Neural cell (in vitro differentiated cells): ENCODE measurements around the gene FGF12. TPM values are rescaled to one million over a fixed set of nuclear protein-coding genes. Genes with fewer than 3 reads are reported as not detected.

Experiments used
- H2AFZ ChIP-seq: fragments of 200-600, 300-800 bp; sonication (generic), shearing (Covaris generic); 2 replicates; pipeline ENCODE4 v1.6.0; 2014; ENCODE audit warnings: low read depth, mild to moderate bottlenecking, antibody characterized with exemption, low read length, moderate library complexity
- H3F3A ChIP-seq: fragments of 200-600 bp; shearing (Covaris generic); 2 replicates; pipeline ENCODE4 v1.6.1; 2016; ENCODE audit warnings: mild to moderate bottlenecking, moderate library complexity, mixed read lengths, antibody characterized with exemption, low read length; ENCODE audit not compliant: insufficient read depth, poor library complexity, severe bottlenecking
- H3K27ac ChIP-seq: fragments of 200-600, 300-800 bp; sonication (generic), shearing (Covaris generic); 2 replicates; pipeline ENCODE4 v1.5.1; 2014; ENCODE audit warnings: mild to moderate bottlenecking, low read length, moderate library complexity
- H3K27me3 ChIP-seq: fragments of 300-800, 200-600 bp; sonication (generic), shearing (Covaris generic); 2 replicates; pipeline ENCODE4 v1.6.0; 2014; ENCODE audit warnings: mild to moderate bottlenecking, low read depth, low read length, moderate library complexity; ENCODE audit not compliant: insufficient read depth
- H3K36me3 ChIP-seq: fragments of 300-800, 200-600 bp; sonication (generic), shearing (Covaris generic); 2 replicates; pipeline ENCODE4 v1.5.1; 2014; ENCODE audit warnings: mild to moderate bottlenecking, antibody characterized with exemption, low read length, moderate library complexity; ENCODE audit not compliant: insufficient read depth
- H3K4me2 ChIP-seq: fragments of 300-800, 200-600 bp; sonication (generic), shearing (Covaris generic); 2 replicates; pipeline ENCODE4 v1.6.0; 2014; ENCODE audit warnings: mild to moderate bottlenecking, low read length
- H3K4me3 ChIP-seq: fragments of 300-800, 200-600 bp; sonication (generic), shearing (Covaris generic); 2 replicates; pipeline ENCODE4 v1.5.1; 2014; ENCODE audit warnings: mild to moderate bottlenecking, low read length, moderate library complexity
- H3K79me2 ChIP-seq: fragments of 200-600 bp; shearing (Covaris generic); replicated peaks from 2 replicates; pipeline ENCODE4 v1.6.0; 2014; ENCODE audit warnings: mild to moderate bottlenecking, low read length, moderate library complexity; ENCODE audit not compliant: insufficient read depth
- H3K9ac ChIP-seq: fragments of 300-800, 200-600 bp; sonication (generic), shearing (Covaris generic); 2 replicates; pipeline ENCODE4 v1.6.1; 2016; ENCODE audit warnings: mild to moderate bottlenecking, low read length, mixed read lengths
- H3K9me2 ChIP-seq: fragments of 200-600 bp; shearing (Covaris generic); 2 replicates; pipeline ENCODE4 v1.6.1; 2016; ENCODE audit warnings: mild to moderate bottlenecking, low read length, mixed read lengths; ENCODE audit not compliant: insufficient read depth
- H3K9me3 ChIP-seq: fragments of 200-600, 300-800 bp; sonication (generic), shearing (Covaris generic); 2 replicates; pipeline ENCODE4 v1.6.1; 2016; ENCODE audit warnings: mild to moderate bottlenecking, mixed run types, low read length, moderate library complexity, mixed read lengths
- H4K20me1 ChIP-seq: fragments of 200-600 bp; shearing (Covaris generic); 2 replicates; pipeline ENCODE4 v1.6.1; 2016; ENCODE audit warnings: mild to moderate bottlenecking, mixed run types; ENCODE audit not compliant: insufficient read depth
- EP300 ChIP-seq: fragments of 450-650 bp; conservative IDR thresholded peaks from 2 replicates; pipeline ENCODE4 v1.6.1; 2014; ENCODE audit warnings: antibody characterized with exemption, mild to moderate bottlenecking, moderate library complexity; ENCODE audit not compliant: poor library complexity, severe bottlenecking
- EZH2 ChIP-seq: fragments of 200-600, 300-800 bp; shearing (Covaris generic), sonication (generic); IDR thresholded peaks from 2 replicates; pipeline ENCODE4 v1.6.1; 2014; ENCODE audit warnings: antibody characterized with exemption, low read length, borderline replicate concordance, mild to moderate bottlenecking; ENCODE audit not compliant: insufficient read depth, poor library complexity, severe bottlenecking
- MXI1 ChIP-seq: fragments of 450-650 bp; conservative IDR thresholded peaks from 2 replicates; pipeline ENCODE4 v1.6.1; 2014; ENCODE audit warnings: antibody characterized with exemption, mild to moderate bottlenecking; ENCODE audit not compliant: poor library complexity, severe bottlenecking
- POLR2AphosphoS5 ChIP-seq: IDR thresholded peaks from 2 replicates; pipeline ENCODE4 v1.6.1; 2012
- RAD21 ChIP-seq: fragments of 450-650 bp; conservative IDR thresholded peaks from 2 replicates; pipeline ENCODE4 v1.6.1; 2014; ENCODE audit warnings: antibody characterized with exemption, mild to moderate bottlenecking, moderate library complexity
- SMC3 ChIP-seq: fragments of 450-650 bp; conservative IDR thresholded peaks from 2 replicates; pipeline ENCODE4 v1.6.1; 2014; ENCODE audit warnings: antibody characterized with exemption, mild to moderate bottlenecking, moderate library complexity; ENCODE audit not compliant: poor library complexity
- TAF1 ChIP-seq: IDR thresholded peaks from 2 replicates; pipeline ENCODE4 v1.6.1; 2012; ENCODE audit warnings: low read depth
- polyA plus RNA-seq: library from polyadenylated mRNA; depleted of rRNA; stranded (reverse); fragments of >200 nt; gene quantifications from 2 replicates; pipeline ENCODE4 v1.2.3, GENCODE V29; 2014
- TF ChIP-seq, protein P1 (sequence below): IDR thresholded peaks from 2 replicates; pipeline ENCODE4 v1.6.1; 2012; ENCODE audit warnings: borderline replicate concordance
- TF ChIP-seq, protein P2 (sequence below): fragments of 450-650 bp; IDR thresholded peaks from 2 replicates; pipeline ENCODE4 v1.5.1; 2014; ENCODE audit warnings: antibody characterized with exemption, mild to moderate bottlenecking, moderate library complexity; ENCODE audit not compliant: poor library complexity, severe bottlenecking

The FGF12 gene
- polyA plus RNA-seq, 1 donor from 2014 or later: 4.8 TPM

DNA sequence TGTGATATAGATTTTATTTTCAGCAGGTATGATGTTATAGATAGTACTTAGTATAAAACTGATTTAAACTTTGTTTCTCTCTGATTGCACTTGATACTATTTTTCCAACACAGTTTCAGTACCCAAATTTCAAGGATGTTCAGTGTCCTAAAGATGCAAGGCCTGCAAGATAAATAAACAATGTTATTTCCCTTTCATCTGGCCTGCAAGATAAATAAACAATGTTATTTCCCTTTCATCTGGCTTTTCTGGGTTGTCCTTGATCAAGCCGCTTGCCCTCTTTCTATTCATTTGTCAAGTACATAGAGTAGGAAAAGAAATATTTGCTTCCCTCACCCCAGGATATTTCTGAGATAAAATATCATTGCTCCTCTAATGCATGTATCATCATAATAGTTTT is 571.0 kb downstream of the FGF12 start:
- Histone ChIP-seq H2AFZ (no peak overlapping the region), H3K9me3 (no peaks in the 10 kb centered on the region)

DNA sequence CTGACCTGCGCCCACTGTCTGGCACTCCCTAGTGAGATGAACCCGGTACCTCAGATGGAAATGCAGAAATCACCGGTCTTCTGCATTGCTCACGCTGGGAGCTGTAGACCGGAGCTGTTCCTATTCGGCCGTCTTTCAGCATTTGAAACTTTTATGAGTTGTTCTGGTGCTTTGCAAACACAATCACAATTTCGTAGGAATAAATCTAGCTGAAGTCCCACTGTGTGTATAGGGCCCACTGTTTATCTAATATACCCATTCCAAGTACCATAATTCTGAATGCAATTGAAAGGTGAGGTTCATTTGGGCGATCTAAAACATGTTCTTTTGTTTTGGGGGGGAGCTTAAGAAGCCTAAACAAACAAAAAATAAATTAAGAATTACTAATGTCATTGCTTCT is 572.1 kb downstream of the FGF12 start:
- no peak overlapping the region for H3K27ac ChIP-seq
- peaks cover 4% of the 10 kb centered on the region for H3K27me3 ChIP-seq
- H4K20me1 ChIP-seq: no peaks in the 10 kb centered on the region
- peak overlapping the region; percentile 50 for H3K4me3 ChIP-seq
- H2AFZ ChIP-seq: no peak overlapping the region
- H3K4me2 ChIP-seq: no peak overlapping the region
- H3K9ac ChIP-seq: no peak overlapping the region
- no peaks in the 10 kb centered on the region for H3K79me2 ChIP-seq
- no peaks in the 10 kb centered on the region for H3F3A ChIP-seq
- no peaks in the 10 kb centered on the region for H3K9me2 ChIP-seq
- no peaks in the 10 kb centered on the region for H3K36me3 ChIP-seq
- H3K9me3 ChIP-seq: no peaks in the 10 kb centered on the region
- no peak for TF ChIP-seq RAD21
- TF ChIP-seq MXI1: no peak
- no peak for TF ChIP-seq SMC3
- TF ChIP-seq, protein P1, sequence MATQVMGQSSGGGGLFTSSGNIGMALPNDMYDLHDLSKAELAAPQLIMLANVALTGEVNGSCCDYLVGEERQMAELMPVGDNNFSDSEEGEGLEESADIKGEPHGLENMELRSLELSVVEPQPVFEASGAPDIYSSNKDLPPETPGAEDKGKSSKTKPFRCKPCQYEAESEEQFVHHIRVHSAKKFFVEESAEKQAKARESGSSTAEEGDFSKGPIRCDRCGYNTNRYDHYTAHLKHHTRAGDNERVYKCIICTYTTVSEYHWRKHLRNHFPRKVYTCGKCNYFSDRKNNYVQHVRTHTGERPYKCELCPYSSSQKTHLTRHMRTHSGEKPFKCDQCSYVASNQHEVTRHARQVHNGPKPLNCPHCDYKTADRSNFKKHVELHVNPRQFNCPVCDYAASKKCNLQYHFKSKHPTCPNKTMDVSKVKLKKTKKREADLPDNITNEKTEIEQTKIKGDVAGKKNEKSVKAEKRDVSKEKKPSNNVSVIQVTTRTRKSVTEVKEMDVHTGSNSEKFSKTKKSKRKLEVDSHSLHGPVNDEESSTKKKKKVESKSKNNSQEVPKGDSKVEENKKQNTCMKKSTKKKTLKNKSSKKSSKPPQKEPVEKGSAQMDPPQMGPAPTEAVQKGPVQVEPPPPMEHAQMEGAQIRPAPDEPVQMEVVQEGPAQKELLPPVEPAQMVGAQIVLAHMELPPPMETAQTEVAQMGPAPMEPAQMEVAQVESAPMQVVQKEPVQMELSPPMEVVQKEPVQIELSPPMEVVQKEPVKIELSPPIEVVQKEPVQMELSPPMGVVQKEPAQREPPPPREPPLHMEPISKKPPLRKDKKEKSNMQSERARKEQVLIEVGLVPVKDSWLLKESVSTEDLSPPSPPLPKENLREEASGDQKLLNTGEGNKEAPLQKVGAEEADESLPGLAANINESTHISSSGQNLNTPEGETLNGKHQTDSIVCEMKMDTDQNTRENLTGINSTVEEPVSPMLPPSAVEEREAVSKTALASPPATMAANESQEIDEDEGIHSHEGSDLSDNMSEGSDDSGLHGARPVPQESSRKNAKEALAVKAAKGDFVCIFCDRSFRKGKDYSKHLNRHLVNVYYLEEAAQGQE: no peak
- no peak for TF ChIP-seq POLR2AphosphoS5
- TF ChIP-seq, protein P2, sequence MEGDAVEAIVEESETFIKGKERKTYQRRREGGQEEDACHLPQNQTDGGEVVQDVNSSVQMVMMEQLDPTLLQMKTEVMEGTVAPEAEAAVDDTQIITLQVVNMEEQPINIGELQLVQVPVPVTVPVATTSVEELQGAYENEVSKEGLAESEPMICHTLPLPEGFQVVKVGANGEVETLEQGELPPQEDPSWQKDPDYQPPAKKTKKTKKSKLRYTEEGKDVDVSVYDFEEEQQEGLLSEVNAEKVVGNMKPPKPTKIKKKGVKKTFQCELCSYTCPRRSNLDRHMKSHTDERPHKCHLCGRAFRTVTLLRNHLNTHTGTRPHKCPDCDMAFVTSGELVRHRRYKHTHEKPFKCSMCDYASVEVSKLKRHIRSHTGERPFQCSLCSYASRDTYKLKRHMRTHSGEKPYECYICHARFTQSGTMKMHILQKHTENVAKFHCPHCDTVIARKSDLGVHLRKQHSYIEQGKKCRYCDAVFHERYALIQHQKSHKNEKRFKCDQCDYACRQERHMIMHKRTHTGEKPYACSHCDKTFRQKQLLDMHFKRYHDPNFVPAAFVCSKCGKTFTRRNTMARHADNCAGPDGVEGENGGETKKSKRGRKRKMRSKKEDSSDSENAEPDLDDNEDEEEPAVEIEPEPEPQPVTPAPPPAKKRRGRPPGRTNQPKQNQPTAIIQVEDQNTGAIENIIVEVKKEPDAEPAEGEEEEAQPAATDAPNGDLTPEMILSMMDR: no peak
- no peak for TF ChIP-seq TAF1
- TF ChIP-seq EP300: no peak
- TF ChIP-seq EZH2: no peak

More for the DNA sequence above, 571.0 kb downstream of the FGF12 start:
- H3K27me3 ChIP-seq: peaks cover 4% of the 10 kb centered on the region
- H3K4me3 ChIP-seq: no peak overlapping the region
- no peak overlapping the region for H3K27ac ChIP-seq
- no peak overlapping the region for H3K9ac ChIP-seq
- no peak for TF ChIP-seq TAF1
- no peaks in the 10 kb centered on the region for H3F3A ChIP-seq
- H4K20me1 ChIP-seq: no peaks in the 10 kb centered on the region
- no peak overlapping the region for H3K4me2 ChIP-seq
- no peaks in the 10 kb centered on the region for H3K9me2 ChIP-seq
- H3K36me3 ChIP-seq: no peaks in the 10 kb centered on the region
- no peaks in the 10 kb centered on the region for H3K79me2 ChIP-seq

DNA sequence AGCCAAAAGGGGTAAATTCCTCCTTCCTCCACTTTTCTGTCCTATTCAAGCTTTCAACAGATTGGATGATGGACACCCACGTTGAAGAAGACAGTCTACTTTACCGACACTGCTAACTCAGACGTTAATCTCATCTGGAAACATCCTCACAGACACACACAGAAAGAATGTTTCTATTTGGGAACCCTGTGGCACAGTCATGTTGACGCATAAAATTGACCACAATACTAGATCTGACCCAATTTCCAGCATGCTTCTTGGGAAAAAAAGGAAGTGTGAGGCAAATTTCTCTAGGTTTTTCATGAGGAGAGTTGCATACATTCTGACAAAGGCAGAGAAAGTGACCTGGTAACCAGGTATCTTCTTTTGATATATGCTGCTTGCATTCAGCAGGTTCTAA is 594.1 kb downstream of the FGF12 start:
- Histone ChIP-seq H3K9me2 (no peaks in the 10 kb centered on the region), H4K20me1 (no peaks in the 10 kb centered on the region), H3F3A (no peaks in the 10 kb centered on the region), H3K4me2 (no peak overlapping the region), H3K36me3 (no peaks in the 10 kb centered on the region), H3K4me3 (no peak overlapping the region), H3K27me3 (no peaks in the 10 kb centered on the region), H3K9me3 (no peaks in the 10 kb centered on the region), H3K9ac (no peak overlapping the region), H2AFZ (no peak overlapping the region), H3K79me2 (no peaks in the 10 kb centered on the region), H3K27ac (no peak overlapping the region)
- TF ChIP-seq EP300 (no peak), RAD21 (no peak), TAF1 (no peak), EZH2 (no peak), SMC3 (no peak), MXI1 (no peak), POLR2AphosphoS5 (no peak)
- TF ChIP-seq, protein P1: no peak
- TF ChIP-seq, protein P2: no peak
